Vagina (tissue), 2 donors: ENCODE results near the gene MRGPRF. TPM values are rescaled to one million over a fixed set of nuclear protein-coding genes. Genes with fewer than 3 reads are reported as not detected.
A peak's percentile ranks its signal among the peaks of the same experiment; 100 is the strongest.

Experiments used
- DNase-seq, 2 donors: peaks; one replicate each; pipeline ENCODE4 v3.0.0-alpha.2; 2017; ENCODE audit errors: extremely low spot score in 2 of 2
- H3K27ac ChIP-seq: fragments of 200-600 bp; sonication (generic); one replicate; pipeline ENCODE4 v1.5.1; 2019
- H3K27me3 ChIP-seq: fragments of 200-600 bp; sonication (generic); one replicate; pipeline ENCODE4 v1.5.1; 2019
- H3K36me3 ChIP-seq, 2 donors: fragments of 200-600 bp; sonication (generic); one replicate each; pipeline ENCODE4 v1.5.1; 2017 to 2019
- H3K4me1 ChIP-seq: fragments of 200-600 bp; sonication (generic); one replicate; pipeline ENCODE4 v1.5.1; 2019
- H3K4me3 ChIP-seq, 2 donors: fragments of 200-600 bp; sonication (generic); 1 replicate in 1 of 2; 2 replicates in 1 of 2; pipeline ENCODE4 v1.5.1; 2016 to 2019
- H3K9me3 ChIP-seq: fragments of 200-600 bp; sonication (generic); one replicate; pipeline ENCODE4 v1.5.1; 2019
- CTCF ChIP-seq, 3 experiments: fragments of 450-650 bp in 2 of 3; fragments of 200-600 bp in 1 of 3; sonication (generic) in 1 of 3; IDR thresholded peaks; one replicate each; pipeline ENCODE4 v1.5.1; 2017 to 2019; ENCODE audit warnings: antibody characterized with exemption in 3 of 3, mild to moderate bottlenecking in 2 of 3, moderate library complexity in 2 of 3
- POLR2A ChIP-seq, 2 donors: fragments of 450-650 bp; IDR thresholded peaks; one replicate each; pipeline ENCODE4 v1.6.1; 2017; ENCODE audit warnings: antibody characterized with exemption in 2 of 2, mild to moderate bottlenecking in 2 of 2, moderate library complexity in 2 of 2
- POLR2AphosphoS5 ChIP-seq, 2 donors: sonication (generic); formaldehyde crosslinking; IDR thresholded peaks; one replicate each; pipeline ENCODE4 v1.9.0; 2017; ENCODE audit warnings: antibody characterized with exemption in 2 of 2, mild to moderate bottlenecking in 2 of 2, low read depth in 1 of 2; ENCODE audit not compliant: insufficient read depth in 1 of 2
- intact Hi-C: fragments of 100-400 bp; cut with DNase I; formaldehyde crosslinking; loops from one replicate; pipeline ENCODE4 v1.15.1; 2023
- total RNA-seq: library from RNA; depleted of rRNA; stranded (reverse); fragments of >200 nt; gene quantifications from one replicate; pipeline ENCODE4 v1.2.3, GENCODE V29; 2016

Gene MRGPRF
- total RNA-seq, 1 donor from 2014 or later: 84.5 TPM

- TF ChIP-seq POLR2A (IDR thresholded peaks at IDR 0.05) (no peak), CTCF (IDR thresholded peaks at IDR 0.05) (no peak), POLR2AphosphoS5 (IDR thresholded peaks at IDR 0.05; ENCODE audit: insufficient read depth in 1 of 2, low read depth in 1 of 2) (no peak)
- peaks cover 8% of the 10 kb centered on the region for H3K4me1 ChIP-seq
- H3K36me3 ChIP-seq: no peaks in the 10 kb centered on the region
- no peak overlapping the region for H3K4me3 ChIP-seq
- DNase-seq: no peak
- H3K27me3 ChIP-seq: no peaks in the 10 kb centered on the region
- peak overlapping the region; percentile 6 for H3K27ac ChIP-seq
- intact Hi-C loops: no loop called here
- H3K9me3 ChIP-seq: no peaks in the 10 kb centered on the region
Measured at GRCh38 chr11:68978931-68979594, 34.0 kb downstream of the MRGPRF start.

GRCh38 chr11:68978626-68978930, 34.5 kb downstream of the MRGPRF start:
- intact Hi-C loops: no loop called here
- no peaks in the 10 kb centered on the region for H3K9me3 ChIP-seq
- no peaks in the 10 kb centered on the region for H3K36me3 ChIP-seq
- H3K27me3 ChIP-seq: no peaks in the 10 kb centered on the region
- H3K27ac ChIP-seq: peak overlapping the region; percentile 6
- no peak overlapping the region for H3K4me3 ChIP-seq
- DNase-seq: no peak
- H3K4me1 ChIP-seq: peaks cover 8% of the 10 kb centered on the region
- no peak for TF ChIP-seq POLR2A (IDR thresholded peaks at IDR 0.05)
- no peak for TF ChIP-seq CTCF (IDR thresholded peaks at IDR 0.05)
- TF ChIP-seq POLR2AphosphoS5 (IDR thresholded peaks at IDR 0.05; ENCODE audit: insufficient read depth in 1 of 2, low read depth in 1 of 2): no peak

- Histone ChIP-seq H3K27me3 (no peaks in the 10 kb centered on the region), H3K9me3 (no peaks in the 10 kb centered on the region), H3K4me1 (peaks cover 8% of the 10 kb centered on the region), H3K4me3 (no peak overlapping the region), H3K27ac (peak overlapping the region; percentile 6), H3K36me3 (no peaks in the 10 kb centered on the region)
- DNase-seq: no peak
- intact Hi-C loops: no loop called here
- no peak for TF ChIP-seq CTCF (IDR thresholded peaks at IDR 0.05)
- no peak for TF ChIP-seq POLR2AphosphoS5 (IDR thresholded peaks at IDR 0.05; ENCODE audit: insufficient read depth in 1 of 2, low read depth in 1 of 2)
- TF ChIP-seq POLR2A (IDR thresholded peaks at IDR 0.05): no peak
Measured at GRCh38 chr11:68977781-68978625, 35.0 kb downstream of the MRGPRF start.

- no peak for DNase-seq
Measured at GRCh38 chr11:68976563-68976962, 36.5 kb downstream of the MRGPRF start.

More at GRCh38 chr11:68976563-68976962, 36.5 kb downstream of the MRGPRF start:
- H3K9me3 ChIP-seq: no peaks in the 10 kb centered on the region
- H3K27me3 ChIP-seq: no peaks in the 10 kb centered on the region
- H3K4me1 ChIP-seq: peaks cover 8% of the 10 kb centered on the region
- intact Hi-C loops: no loop called here
- H3K27ac ChIP-seq: no peak overlapping the region
- H3K4me3 ChIP-seq: no peak overlapping the region
- TF ChIP-seq CTCF (IDR thresholded peaks at IDR 0.05) (no peak), POLR2AphosphoS5 (IDR thresholded peaks at IDR 0.05; ENCODE audit: insufficient read depth in 1 of 2, low read depth in 1 of 2) (peak in 1 of 2 donors; percentile 42)
- H3K36me3 ChIP-seq: no peaks in the 10 kb centered on the region
